HG03378 (cell line): Measurements from ENCODE around the gene LTBP2.
"Not testable (repeated sequence)": the region's sequence is repeated elsewhere in the genome, so short reads cannot be mapped to it uniquely, and the experiment has no call there.

Source experiments
- ATAC-seq: cut with Tn5 transposase; IDR thresholded peaks from one replicate; pipeline ENCODE4 v1.9.1; 2021; ENCODE audit warnings: mild to moderate bottlenecking, moderate library complexity; ENCODE audit not compliant: unreplicated experiment

Gene LTBP2

GRCh38 chr14:74554742-74555362 is 57.2 kb downstream of the LTBP2 start:
- ATAC-seq = no peak

- ATAC-seq = no peak
These were observed 59.4 kb downstream of the LTBP2 start for GRCh38 chr14:74552623-74553022.

- no peak for ATAC-seq
These were observed 60.3 kb downstream of the LTBP2 start for GRCh38 chr14:74551431-74552371.

- ATAC-seq = no peak
These were observed 61.0 kb downstream of the LTBP2 start for GRCh38 chr14:74551001-74551400.

GRCh38 chr14:74550071-74550470 is 62.0 kb downstream of the LTBP2 start:
- no peak for ATAC-seq

GRCh38 chr14:74549588-74549987 is 62.4 kb downstream of the LTBP2 start:
- ATAC-seq = no peak

GRCh38 chr14:74548881-74549280 is 63.2 kb downstream of the LTBP2 start:
- ATAC-seq = no peak

- ATAC-seq = no peak
These were observed 64.6 kb downstream of the LTBP2 start for GRCh38 chr14:74547331-74547927.

GRCh38 chr14:74546416-74546815 is 65.6 kb downstream of the LTBP2 start:
- ATAC-seq = no peak

GRCh38 chr14:74545386-74545785 is 66.7 kb downstream of the LTBP2 start:
- ATAC-seq = no peak

GRCh38 chr14:74543771-74544438 is 68.1 kb downstream of the LTBP2 start:
- no peak for ATAC-seq

GRCh38 chr14:74542056-74542685 is 69.9 kb downstream of the LTBP2 start:
- no peak for ATAC-seq

GRCh38 chr14:74541225-74541624 is 70.8 kb downstream of the LTBP2 start:
- ATAC-seq = no peak

- no peak for ATAC-seq
These were observed 72.5 kb downstream of the LTBP2 start for GRCh38 chr14:74539503-74539902.

GRCh38 chr14:74538411-74539391 is 73.3 kb downstream of the LTBP2 start:
- ATAC-seq = no peak

GRCh38 chr14:74536336-74536735 is 75.7 kb downstream of the LTBP2 start:
- ATAC-seq = not testable (repeated sequence)

- ATAC-seq = no peak
These were observed 76.2 kb downstream of the LTBP2 start for GRCh38 chr14:74535756-74536325.

GRCh38 chr14:74533576-74533975 is 78.5 kb downstream of the LTBP2 start:
- ATAC-seq = no peak

- no peak for ATAC-seq
These were observed 79.8 kb downstream of the LTBP2 start for GRCh38 chr14:74532246-74532645.
